GM10266 (cell line): Measurements from ENCODE around the gene BTBD16.

ENCODE experiments used
- DNase-seq: peaks from one replicate; pipeline ENCODE4 v3.0.0; 2012; ENCODE audit errors: extremely low spot score
- TF ChIP-seq, protein P1 (sequence below): IDR thresholded peaks from 2 replicates; pipeline ENCODE4 v1.5.1; 2012; ENCODE audit warnings: mild to moderate bottlenecking, low read depth; ENCODE audit not compliant: control insufficient read depth, insufficient read depth; ENCODE audit errors: missing control alignments

The BTBD16 gene

DNA sequence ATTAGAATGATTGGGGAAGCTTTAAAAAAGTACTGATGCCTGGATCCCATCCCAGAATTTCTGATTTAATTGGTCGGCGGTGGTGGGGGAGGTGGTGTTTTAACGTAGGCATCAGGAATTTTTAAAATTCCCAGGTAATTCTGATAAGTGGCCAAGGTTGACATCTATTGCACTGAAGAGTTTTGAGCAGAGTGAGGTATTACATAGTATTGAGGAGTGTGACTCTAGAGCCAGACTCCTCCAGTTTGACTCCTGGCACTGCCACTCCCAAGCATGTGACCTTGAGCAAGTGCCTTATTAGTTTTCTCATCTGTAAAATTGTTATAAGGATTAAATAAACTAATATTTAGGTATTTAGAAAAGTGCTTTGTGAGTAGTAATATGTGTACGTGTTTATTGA is 109.6 kb downstream of the BTBD16 start:
- TF ChIP-seq, protein P1, sequence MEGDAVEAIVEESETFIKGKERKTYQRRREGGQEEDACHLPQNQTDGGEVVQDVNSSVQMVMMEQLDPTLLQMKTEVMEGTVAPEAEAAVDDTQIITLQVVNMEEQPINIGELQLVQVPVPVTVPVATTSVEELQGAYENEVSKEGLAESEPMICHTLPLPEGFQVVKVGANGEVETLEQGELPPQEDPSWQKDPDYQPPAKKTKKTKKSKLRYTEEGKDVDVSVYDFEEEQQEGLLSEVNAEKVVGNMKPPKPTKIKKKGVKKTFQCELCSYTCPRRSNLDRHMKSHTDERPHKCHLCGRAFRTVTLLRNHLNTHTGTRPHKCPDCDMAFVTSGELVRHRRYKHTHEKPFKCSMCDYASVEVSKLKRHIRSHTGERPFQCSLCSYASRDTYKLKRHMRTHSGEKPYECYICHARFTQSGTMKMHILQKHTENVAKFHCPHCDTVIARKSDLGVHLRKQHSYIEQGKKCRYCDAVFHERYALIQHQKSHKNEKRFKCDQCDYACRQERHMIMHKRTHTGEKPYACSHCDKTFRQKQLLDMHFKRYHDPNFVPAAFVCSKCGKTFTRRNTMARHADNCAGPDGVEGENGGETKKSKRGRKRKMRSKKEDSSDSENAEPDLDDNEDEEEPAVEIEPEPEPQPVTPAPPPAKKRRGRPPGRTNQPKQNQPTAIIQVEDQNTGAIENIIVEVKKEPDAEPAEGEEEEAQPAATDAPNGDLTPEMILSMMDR, result no peak
- DNase-seq, result no peak

DNA sequence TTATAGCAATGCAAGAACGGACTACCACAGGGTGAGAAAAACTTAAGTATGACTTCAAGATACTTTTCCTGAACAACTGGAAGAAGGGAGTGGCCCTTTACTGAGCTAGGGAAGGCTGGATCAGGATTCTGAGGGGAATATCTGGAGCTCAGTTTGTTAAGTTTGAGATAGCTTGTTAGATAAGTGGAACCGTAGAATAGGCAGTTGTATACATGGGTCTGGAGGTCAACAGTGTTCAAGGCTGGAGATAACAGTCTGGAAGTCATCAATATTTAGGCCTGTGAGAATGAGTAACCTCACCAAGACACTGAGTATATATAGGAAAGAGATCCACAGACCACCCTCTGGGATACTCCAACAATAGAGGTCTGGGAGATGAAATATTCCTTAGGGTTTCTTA is 110.6 kb downstream of the BTBD16 start:
- DNase-seq, result no peak
- TF ChIP-seq, protein P1, result no peak

DNA sequence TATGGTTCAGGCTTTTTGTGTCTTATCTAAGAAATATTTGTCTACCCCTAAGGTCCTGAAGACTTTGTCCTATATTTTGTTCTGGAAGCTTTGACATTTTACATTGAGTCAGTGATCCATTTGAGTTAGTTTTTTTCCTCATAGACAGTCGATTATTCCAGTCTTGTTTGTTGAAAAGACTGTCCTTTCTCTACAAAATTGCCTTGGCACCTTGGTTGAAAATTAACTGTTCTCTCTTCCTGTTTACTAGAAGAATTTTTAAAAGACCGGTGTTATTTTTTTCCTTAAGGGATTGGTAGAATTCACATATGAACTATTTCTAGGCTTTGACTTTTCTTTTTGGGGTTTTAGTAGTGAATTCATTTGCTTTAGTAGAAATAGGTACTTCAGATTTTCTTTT is 115.4 kb downstream of the BTBD16 start:
- DNase-seq, result no peak
- TF ChIP-seq, protein P1, result no peak

DNA sequence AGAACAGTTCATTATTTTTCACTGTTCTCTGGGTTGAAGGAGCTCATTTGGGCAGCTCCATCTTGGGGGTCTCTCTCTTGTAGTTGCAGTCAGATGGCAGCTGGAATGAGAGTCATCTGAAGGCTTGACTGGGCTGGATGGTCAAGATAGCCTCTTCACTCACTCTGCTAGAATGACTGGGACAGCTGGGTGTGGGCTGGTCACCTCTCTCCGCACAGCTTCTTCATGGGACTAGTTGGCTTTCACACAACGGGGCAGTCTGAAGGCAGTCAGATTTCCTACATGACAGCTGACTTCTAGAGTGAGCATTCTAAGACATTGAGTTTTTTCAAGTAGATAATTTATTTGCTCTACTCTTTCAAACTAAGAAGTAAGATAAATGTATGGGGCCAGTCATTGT is 116.5 kb downstream of the BTBD16 start:
- no peak for DNase-seq
- TF ChIP-seq, protein P1, result no peak
